Measurements from ENCODE around the gene ANO1.

ANO1 gene

DNA sequence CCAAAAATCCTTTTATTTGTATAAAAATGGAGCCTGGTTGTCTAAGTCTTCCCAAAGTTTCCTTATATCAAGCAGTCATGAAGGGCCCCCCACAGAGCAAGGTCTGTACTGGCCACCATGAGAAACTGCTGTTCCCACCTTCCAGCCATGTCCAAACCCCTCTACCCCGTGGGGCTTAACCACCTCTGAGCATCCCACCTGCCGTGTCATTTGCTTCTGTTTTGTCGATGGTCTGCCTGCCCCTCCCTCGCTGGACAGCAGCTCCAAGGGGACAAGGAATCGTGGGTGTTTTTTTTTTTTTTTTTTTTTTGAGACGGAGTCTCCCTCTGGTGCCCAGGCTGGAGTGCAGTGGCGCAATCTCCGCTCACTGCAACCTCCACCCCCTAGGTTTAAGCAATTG, 11.1 kb upstream of the ANO1 start:
- Histone ChIP-seq H4K91ac (ENCODE audit: low read length) (no peak overlapping the region), H2AK5ac (ENCODE audit: low read length, severe bottlenecking) (no peak overlapping the region), H3K27me3 (ENCODE audit: control insufficient read depth in 1 of 2, insufficient read depth in 1 of 2, low read length in 2 of 2) (peaks cover 63 to 80% of the 10 kb centered on the region in 2 experiments), H4K8ac (ENCODE audit: low read length) (no peak overlapping the region), H3K4me2 (ENCODE audit: low read length, poor library complexity, severe bottlenecking) (no peak overlapping the region), H3K23ac (ENCODE audit: low read length in 2 of 2) (no peak overlapping the region), H3K18ac (ENCODE audit: low read depth in 1 of 2, low read length in 2 of 2) (no peak overlapping the region), H3K4me3 (ENCODE audit: insufficient read depth in 1 of 2, low read depth in 1 of 2, low read length in 2 of 2) (no peak overlapping the region), H2BK5ac (ENCODE audit: low read depth, low read length, poor library complexity, severe bottlenecking) (no peak overlapping the region), H3K79me1 (replicated peaks; ENCODE audit: low read length, poor library complexity, severe bottlenecking) (no peaks in the 10 kb centered on the region), H3K14ac (ENCODE audit: low read length in 2 of 2) (no peak overlapping the region), H3K27ac (ENCODE audit: low read length, poor library complexity, severe bottlenecking) (no peak overlapping the region), H2BK120ac (ENCODE audit: low read depth, low read length) (no peak overlapping the region), H3K9me3 (ENCODE audit: control insufficient read depth, low read length) (no peaks in the 10 kb centered on the region), H2BK12ac (ENCODE audit: low read length in 2 of 2) (no peak overlapping the region), H2AFZ (ENCODE audit: low read depth, low read length) (no peak overlapping the region), H3K36me3 (ENCODE audit: control insufficient read depth in 1 of 2, insufficient read depth in 2 of 2, low read depth in 1 of 2, low read length in 2 of 2) (no peaks in the 10 kb centered on the region), H2BK15ac (ENCODE audit: low read depth, poor library complexity, severe bottlenecking) (no peak overlapping the region), H3K4ac (ENCODE audit: low read depth in 1 of 2, low read length in 2 of 2) (no peak overlapping the region), H3K4me1 (ENCODE audit: control insufficient read depth, insufficient read depth, low read depth, low read length) (no peaks in the 10 kb centered on the region), H3K9ac (ENCODE audit: low read length) (no peak overlapping the region)
- no peak for DNase-seq
- 93% methylated on average over 5 of the region's 8 CpGs for WGBS

- Histone ChIP-seq H3K27ac (ENCODE audit: low read length, poor library complexity, severe bottlenecking) (no peak overlapping the region), H3K4me3 (ENCODE audit: insufficient read depth in 1 of 2, low read depth in 1 of 2, low read length in 2 of 2) (no peak overlapping the region), H2BK120ac (ENCODE audit: low read depth, low read length) (no peak overlapping the region), H3K36me3 (ENCODE audit: control insufficient read depth in 1 of 2, insufficient read depth in 2 of 2, low read depth in 1 of 2, low read length in 2 of 2) (no peaks in the 10 kb centered on the region), H3K4me2 (ENCODE audit: low read length, poor library complexity, severe bottlenecking) (no peak overlapping the region), H4K8ac (ENCODE audit: low read length) (no peak overlapping the region), H4K91ac (ENCODE audit: low read length) (no peak overlapping the region), H3K23ac (ENCODE audit: low read length in 2 of 2) (no peak overlapping the region), H3K4me1 (ENCODE audit: control insufficient read depth, insufficient read depth, low read depth, low read length) (no peaks in the 10 kb centered on the region), H2AFZ (ENCODE audit: low read depth, low read length) (no peak overlapping the region), H3K4ac (ENCODE audit: low read depth in 1 of 2, low read length in 2 of 2) (no peak overlapping the region), H3K9ac (ENCODE audit: low read length) (no peak overlapping the region), H3K14ac (ENCODE audit: low read length in 2 of 2) (no peak overlapping the region), H2BK15ac (ENCODE audit: low read depth, poor library complexity, severe bottlenecking) (no peak overlapping the region), H3K79me1 (replicated peaks; ENCODE audit: low read length, poor library complexity, severe bottlenecking) (no peaks in the 10 kb centered on the region), H2BK12ac (ENCODE audit: low read length in 2 of 2) (no peak overlapping the region), H2BK5ac (ENCODE audit: low read depth, low read length, poor library complexity, severe bottlenecking) (no peak overlapping the region), H3K18ac (ENCODE audit: low read depth in 1 of 2, low read length in 2 of 2) (no peak overlapping the region), H2AK5ac (ENCODE audit: low read length, severe bottlenecking) (no peak overlapping the region), H3K27me3 (ENCODE audit: control insufficient read depth in 1 of 2, insufficient read depth in 1 of 2, low read length in 2 of 2) (peaks cover 65 to 88% of the 10 kb centered on the region in 2 experiments), H3K9me3 (ENCODE audit: control insufficient read depth, low read length) (no peaks in the 10 kb centered on the region)
- DNase-seq, result no peak
- 56% methylated on average over 18 of the region's 20 CpGs for WGBS
Measured at GRCh38 chr11:70067591-70068341, 10.4 kb upstream of the ANO1 start.

DNA sequence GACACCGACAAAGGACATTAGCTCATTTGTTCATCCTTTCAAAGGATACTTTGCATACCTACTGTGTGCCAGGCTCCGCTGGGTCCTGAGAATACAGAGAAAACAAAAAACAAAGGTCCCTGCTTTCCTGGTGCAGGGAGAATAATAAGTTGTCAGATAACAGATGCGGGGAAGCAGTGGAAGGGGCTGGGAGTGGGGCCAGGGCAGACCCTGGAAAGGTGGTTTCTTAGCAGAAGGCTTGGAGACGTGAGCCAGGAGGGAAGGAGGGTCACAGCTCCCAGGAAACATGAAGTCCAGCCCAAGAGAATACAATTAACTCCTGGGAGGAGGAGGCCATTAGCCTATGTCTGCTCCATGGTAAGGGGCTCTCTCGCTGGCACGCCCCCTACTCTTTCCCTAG, 9.8 kb upstream of the ANO1 start:
- Histone ChIP-seq H4K8ac (ENCODE audit: low read length) (no peak overlapping the region), H2BK120ac (ENCODE audit: low read depth, low read length) (no peak overlapping the region), H3K18ac (ENCODE audit: low read depth in 1 of 2, low read length in 2 of 2) (no peak overlapping the region), H3K14ac (ENCODE audit: low read length in 2 of 2) (no peak overlapping the region), H3K23ac (ENCODE audit: low read length in 2 of 2) (no peak overlapping the region), H4K91ac (ENCODE audit: low read length) (no peak overlapping the region), H3K9me3 (ENCODE audit: control insufficient read depth, low read length) (no peaks in the 10 kb centered on the region), H2AFZ (ENCODE audit: low read depth, low read length) (no peak overlapping the region), H2BK5ac (ENCODE audit: low read depth, low read length, poor library complexity, severe bottlenecking) (no peak overlapping the region), H3K79me1 (replicated peaks; ENCODE audit: low read length, poor library complexity, severe bottlenecking) (no peaks in the 10 kb centered on the region), H3K27me3 (ENCODE audit: control insufficient read depth in 1 of 2, insufficient read depth in 1 of 2, low read length in 2 of 2) (peaks cover 71 to 93% of the 10 kb centered on the region in 2 experiments), H2AK5ac (ENCODE audit: low read length, severe bottlenecking) (no peak overlapping the region), H3K9ac (ENCODE audit: low read length) (no peak overlapping the region), H3K4me2 (ENCODE audit: low read length, poor library complexity, severe bottlenecking) (no peak overlapping the region), H3K4ac (ENCODE audit: low read depth in 1 of 2, low read length in 2 of 2) (no peak overlapping the region), H3K36me3 (ENCODE audit: control insufficient read depth in 1 of 2, insufficient read depth in 2 of 2, low read depth in 1 of 2, low read length in 2 of 2) (no peaks in the 10 kb centered on the region), H2BK12ac (ENCODE audit: low read length in 2 of 2) (no peak overlapping the region), H3K27ac (ENCODE audit: low read length, poor library complexity, severe bottlenecking) (no peak overlapping the region), H2BK15ac (ENCODE audit: low read depth, poor library complexity, severe bottlenecking) (no peak overlapping the region), H3K4me3 (ENCODE audit: insufficient read depth in 1 of 2, low read depth in 1 of 2, low read length in 2 of 2) (no peak overlapping the region), H3K4me1 (ENCODE audit: control insufficient read depth, insufficient read depth, low read depth, low read length) (no peaks in the 10 kb centered on the region)
- 60% methylated on average over 5 of the region's 6 CpGs for WGBS
- no peak for DNase-seq

GRCh38 chr11:70068950-70069349, 9.2 kb upstream of the ANO1 start:
- Histone ChIP-seq H3K4me2 (ENCODE audit: low read length, poor library complexity, severe bottlenecking) (no peak overlapping the region), H2AK5ac (ENCODE audit: low read length, severe bottlenecking) (no peak overlapping the region), H2BK5ac (ENCODE audit: low read depth, low read length, poor library complexity, severe bottlenecking) (no peak overlapping the region), H3K4ac (ENCODE audit: low read depth in 1 of 2, low read length in 2 of 2) (no peak overlapping the region), H2BK12ac (ENCODE audit: low read length in 2 of 2) (no peak overlapping the region), H2BK120ac (ENCODE audit: low read depth, low read length) (no peak overlapping the region), H3K79me1 (replicated peaks; ENCODE audit: low read length, poor library complexity, severe bottlenecking) (no peaks in the 10 kb centered on the region), H3K27me3 (ENCODE audit: control insufficient read depth in 1 of 2, insufficient read depth in 1 of 2, low read length in 2 of 2) (peaks cover 71 to 95% of the 10 kb centered on the region in 2 experiments), H2BK15ac (ENCODE audit: low read depth, poor library complexity, severe bottlenecking) (no peak overlapping the region), H4K8ac (ENCODE audit: low read length) (no peak overlapping the region), H3K9ac (ENCODE audit: low read length) (no peak overlapping the region), H3K14ac (ENCODE audit: low read length in 2 of 2) (no peak overlapping the region), H3K4me3 (ENCODE audit: insufficient read depth in 1 of 2, low read depth in 1 of 2, low read length in 2 of 2) (no peak overlapping the region), H3K4me1 (ENCODE audit: control insufficient read depth, insufficient read depth, low read depth, low read length) (no peaks in the 10 kb centered on the region), H3K23ac (ENCODE audit: low read length in 2 of 2) (no peak overlapping the region), H3K18ac (ENCODE audit: low read depth in 1 of 2, low read length in 2 of 2) (no peak overlapping the region), H3K27ac (ENCODE audit: low read length, poor library complexity, severe bottlenecking) (no peak overlapping the region), H2AFZ (ENCODE audit: low read depth, low read length) (no peak overlapping the region), H3K36me3 (ENCODE audit: control insufficient read depth in 1 of 2, insufficient read depth in 2 of 2, low read depth in 1 of 2, low read length in 2 of 2) (no peaks in the 10 kb centered on the region), H3K9me3 (ENCODE audit: control insufficient read depth, low read length) (no peaks in the 10 kb centered on the region), H4K91ac (ENCODE audit: low read length) (no peak overlapping the region)
- 89% methylated on average over 2 of the region's 2 CpGs for WGBS
- DNase-seq, result no peak

Measured in mesenchymal stem cell (in vitro differentiated cells and primary cell).